AG09309 (cell line): ENCODE measurements around the gene CYP2R1.

ENCODE experiments used
- DNase-seq: peaks from one replicate; pipeline ENCODE4 v3.0.0-alpha.2; 2010; ENCODE audit warnings: low read depth
- H3K4me3 ChIP-seq: 2 replicates; pipeline ENCODE4 v1.5.1; 2011; ENCODE audit warnings: mild to moderate bottlenecking, low read depth, low read length, moderate library complexity; ENCODE audit not compliant: control insufficient read depth
- CTCF ChIP-seq: IDR thresholded peaks from 2 replicates; pipeline ENCODE4 v1.5.1; 2011; ENCODE audit warnings: mild to moderate bottlenecking, low read depth, low read length, inconsistent platforms; ENCODE audit not compliant: insufficient read depth, control insufficient read depth; ENCODE audit errors: missing control alignments

Gene CYP2R1, protein sequence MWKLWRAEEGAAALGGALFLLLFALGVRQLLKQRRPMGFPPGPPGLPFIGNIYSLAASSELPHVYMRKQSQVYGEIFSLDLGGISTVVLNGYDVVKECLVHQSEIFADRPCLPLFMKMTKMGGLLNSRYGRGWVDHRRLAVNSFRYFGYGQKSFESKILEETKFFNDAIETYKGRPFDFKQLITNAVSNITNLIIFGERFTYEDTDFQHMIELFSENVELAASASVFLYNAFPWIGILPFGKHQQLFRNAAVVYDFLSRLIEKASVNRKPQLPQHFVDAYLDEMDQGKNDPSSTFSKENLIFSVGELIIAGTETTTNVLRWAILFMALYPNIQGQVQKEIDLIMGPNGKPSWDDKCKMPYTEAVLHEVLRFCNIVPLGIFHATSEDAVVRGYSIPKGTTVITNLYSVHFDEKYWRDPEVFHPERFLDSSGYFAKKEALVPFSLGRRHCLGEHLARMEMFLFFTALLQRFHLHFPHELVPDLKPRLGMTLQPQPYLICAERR

DNA sequence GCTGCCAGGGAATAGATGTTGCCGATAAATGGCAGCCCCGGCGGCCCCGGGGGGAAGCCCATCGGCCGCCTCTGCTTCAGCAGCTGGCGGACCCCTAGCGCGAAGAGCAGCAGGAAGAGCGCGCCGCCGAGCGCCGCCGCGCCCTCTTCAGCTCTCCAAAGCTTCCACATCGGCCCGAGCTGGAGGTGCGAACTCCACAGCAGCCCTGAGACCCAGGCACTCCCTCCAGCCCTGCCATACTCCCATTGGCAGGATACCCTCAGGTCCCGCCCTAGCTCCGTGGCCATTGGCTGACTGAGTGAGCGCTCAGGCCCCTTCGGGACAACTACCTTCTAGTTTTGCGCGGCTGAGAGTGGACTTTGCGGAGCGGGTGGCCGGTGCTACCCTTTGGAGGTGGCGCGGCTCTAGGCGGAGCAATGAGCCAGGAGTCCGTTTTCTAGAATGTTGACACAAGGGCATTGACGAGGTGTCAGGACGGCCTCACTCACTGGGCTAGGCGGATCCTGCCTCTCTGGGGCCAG is at the start of gene CYP2R1:
Gene CYP2R1, minus strand, starts transcription at position 196 of the 521 bp plus-strand sequence. Its CDS starts 26 bp downstream, at position 170.
- peak; percentile 90 for DNase-seq
- TF ChIP-seq CTCF = no peak
- H3K4me3 ChIP-seq = peak within 1 kb of the TSS; percentile 86

- no peak for DNase-seq
- H3K4me3 ChIP-seq = no peak overlapping the region
- TF ChIP-seq CTCF = no peak
Measured at GRCh38 chr11:14938936-14939335, 46.9 kb upstream of the CYP2R1 start.

GRCh38 chr11:14934641-14935351 is 42.8 kb upstream of the CYP2R1 start:
- DNase-seq = no peak
- TF ChIP-seq CTCF = no peak
- H3K4me3 ChIP-seq = no peak overlapping the region

GRCh38 chr11:14932447-14932846 is 40.4 kb upstream of the CYP2R1 start:
- no peak for DNase-seq
- no peak overlapping the region for H3K4me3 ChIP-seq
- no peak for TF ChIP-seq CTCF

DNA sequence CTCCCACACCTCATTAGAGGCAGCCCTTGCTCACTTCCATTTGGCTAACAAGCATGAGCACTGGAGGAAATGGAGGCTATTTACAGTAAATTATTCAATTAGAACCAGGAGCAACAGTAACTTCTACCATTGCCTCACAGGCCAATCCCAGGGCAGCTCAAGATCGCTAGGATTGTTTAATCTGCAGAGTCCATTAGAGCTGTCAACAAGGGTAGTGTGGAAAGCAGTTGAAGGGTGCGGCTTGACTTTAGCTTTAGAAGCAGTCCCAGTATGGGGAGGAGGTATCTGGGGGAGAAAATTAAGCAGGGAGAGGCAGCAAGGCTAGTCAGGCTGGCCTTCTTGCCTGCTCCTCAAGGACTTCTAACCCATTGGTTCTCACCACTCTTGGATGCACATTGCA is 38.3 kb upstream of the CYP2R1 start:
- DNase-seq = no peak
- TF ChIP-seq CTCF = no peak
- no peak overlapping the region for H3K4me3 ChIP-seq

GRCh38 chr11:14927146-14927545 is 35.1 kb upstream of the CYP2R1 start:
- TF ChIP-seq CTCF = no peak
- H3K4me3 ChIP-seq = no peak overlapping the region
- no peak for DNase-seq
